GM12892 (cell line): ENCODE results near the gene ROCK2.

Experiments used
- POLR2A ChIP-seq: IDR thresholded peaks from 2 replicates; pipeline ENCODE4 v1.6.1; 2011; ENCODE audit warnings: low read depth, low read length, control low read depth
- POLR2AphosphoS5 ChIP-seq: IDR thresholded peaks from 2 replicates; pipeline ENCODE4 v1.6.1; 2011; ENCODE audit warnings: low read depth, low read length, control low read depth
- TAF1 ChIP-seq: IDR thresholded peaks from 2 replicates; pipeline ENCODE4 v1.6.1; 2011; ENCODE audit warnings: low read depth, mild to moderate bottlenecking, control low read depth, low read length, borderline replicate concordance

DNA sequence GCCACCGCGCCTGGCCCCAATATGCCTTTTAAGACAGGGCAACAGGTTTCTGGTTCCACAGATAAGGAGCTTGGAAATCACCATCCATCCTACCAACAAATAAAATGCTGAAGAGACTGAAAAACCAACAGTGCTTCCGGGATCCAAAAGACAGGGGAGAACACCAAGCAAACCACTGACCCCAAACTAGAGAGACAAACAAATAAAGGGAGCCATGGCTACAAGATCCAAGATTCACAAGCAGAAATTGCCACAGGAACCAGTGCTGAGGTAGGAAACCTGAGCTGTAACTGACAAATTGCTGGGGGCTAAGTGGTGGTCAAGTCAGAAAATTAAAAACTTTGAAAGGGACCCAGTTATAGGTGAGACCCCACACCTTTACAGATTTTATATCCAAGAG lies 76.5 kb downstream of the ROCK2 start:
- no peak for TF ChIP-seq POLR2A
- TF ChIP-seq TAF1 = no peak
- TF ChIP-seq POLR2AphosphoS5 = no peak
